OCI-LY7 (cell line): ENCODE measurements around the gene CD9. TPM values are rescaled to one million over a fixed set of nuclear protein-coding genes. Genes with fewer than 3 reads are reported as not detected.

Experiments used
- BruUV-seq: library from RNA; stranded (reverse); fragments of 400-500 nt; replicated peaks from 2 replicates; lab custom pipeline; 2021; lab: Mats Ljungman, UMichigan
- CTCF ChIA-PET: fragments of 300-600 bp; sonication (Branson Sonifier 250); formaldehyde crosslinking; loops from one replicate; lab custom pipeline; 2022; ENCODE audit warnings: antibody characterized with exemption; ENCODE audit not compliant: unreplicated experiment; lab: Charles Lee
- POLR2A ChIA-PET: fragments of 300-600 bp; sonication (Branson Sonifier 250); formaldehyde crosslinking; loops from one replicate; lab custom pipeline; 2022; ENCODE audit warnings: antibody characterized with exemption; lab: Charles Lee
- DNase-seq: peaks from one replicate; pipeline ENCODE4 v3.0.0-alpha.2; 2015; ENCODE audit warnings: low spot score
- H2AFZ ChIP-seq: fragments of 200-600 bp; sonication (generic), shearing (Covaris generic); 2 replicates; pipeline ENCODE4 v1.6.1; 2014; ENCODE audit warnings: mild to moderate bottlenecking, antibody characterized with exemption, low read length, moderate library complexity
- H3K27ac ChIP-seq: fragments of 200-600 bp; sonication (generic); 2 replicates; pipeline ENCODE4 v1.5.1; 2014; ENCODE audit warnings: mixed run types, low read depth, mild to moderate bottlenecking, moderate library complexity, low read length, inconsistent platforms; ENCODE audit not compliant: poor library complexity, severe bottlenecking
- H3K36me3 ChIP-seq: fragments of 200-600 bp; sonication (generic); 2 replicates; pipeline ENCODE4 v1.6.1; 2014; ENCODE audit warnings: mild to moderate bottlenecking, antibody characterized with exemption, low read length, moderate library complexity, mixed read lengths; ENCODE audit not compliant: insufficient read depth
- H3K4me1 ChIP-seq: fragments of 200-600 bp; sonication (generic); 2 replicates; pipeline ENCODE4 v1.5.1; 2014; ENCODE audit warnings: mild to moderate bottlenecking, low read length; ENCODE audit not compliant: insufficient read depth, poor library complexity, severe bottlenecking
- H3K4me2 ChIP-seq: fragments of 200-600 bp; sonication (generic); 2 replicates; pipeline ENCODE4 v1.6.1; 2014; ENCODE audit warnings: mild to moderate bottlenecking, low read length
- H3K4me3 ChIP-seq: fragments of 200-600 bp; sonication (generic); 2 replicates; pipeline ENCODE4 v1.5.1; 2014; ENCODE audit warnings: mild to moderate bottlenecking, low read depth, low read length; ENCODE audit not compliant: poor library complexity, severe bottlenecking
- H3K79me2 ChIP-seq: fragments of 200-600 bp; sonication (generic); 2 replicates; pipeline ENCODE4 v1.6.1; 2016; ENCODE audit warnings: low read depth, mild to moderate bottlenecking, low read length, moderate library complexity, mixed read lengths; ENCODE audit not compliant: insufficient read depth
- H3K9me2 ChIP-seq: fragments of 200-600 bp; sonication (generic); 2 replicates; pipeline ENCODE4 v1.6.1; 2016; ENCODE audit warnings: mild to moderate bottlenecking, low read length, mixed read lengths; ENCODE audit not compliant: insufficient read depth
- H3K9me3 ChIP-seq: fragments of 200-600 bp; sonication (generic); 2 replicates; pipeline ENCODE4 v1.6.1; 2014; ENCODE audit warnings: mild to moderate bottlenecking, mixed run types, low read length, mixed read lengths
- H4K20me1 ChIP-seq: fragments of 200-600 bp; sonication (generic); 2 replicates; pipeline ENCODE4 v1.6.1; 2014; ENCODE audit warnings: mild to moderate bottlenecking, antibody characterized with exemption, low read length, moderate library complexity, mixed read lengths; ENCODE audit not compliant: insufficient read depth
- CTCF ChIP-seq: fragments of 200-600 bp; sonication (generic); conservative IDR thresholded peaks from 2 replicates; pipeline ENCODE4 v1.5.1; 2014; ENCODE audit warnings: mild to moderate bottlenecking, antibody characterized with exemption, low read length, moderate library complexity, mixed read lengths
- EZH2phosphoT487 ChIP-seq: fragments of 200-600 bp; sonication (generic); IDR thresholded peaks from 2 replicates; pipeline ENCODE4 v1.6.1; 2018; ENCODE audit warnings: low read depth, borderline replicate concordance, mild to moderate bottlenecking, mixed run types, antibody characterized with exemption, low read length, moderate library complexity, mixed read lengths
- intact Hi-C: fragments of 100-400 bp; cut with micrococcal nuclease; formaldehyde crosslinking; loops from one replicate; pipeline ENCODE4 v1.10.0; 2022; ENCODE audit not compliant: unreplicated experiment
- total RNA-seq, 2 experiments: library from RNA; depleted of rRNA in 1 of 2; stranded (reverse); fragments of >200 nt in 1 of 2; shearing (Covaris generic) in 1 of 2; gene quantifications; 2 replicates each; pipeline ENCODE4 v1.2.3, GENCODE V29; 2014 to 2022

The CD9 gene
- total RNA-seq, 2 experiments from 2014 or later, result not detected

GRCh38 chr12:6280053-6280469 is 79.9 kb downstream of the CD9 start:
- H4K20me1 ChIP-seq, result no peaks in the 10 kb centered on the region
- H2AFZ ChIP-seq, result no peak overlapping the region
- no peak overlapping the region for H3K4me3 ChIP-seq
- TF ChIP-seq EZH2phosphoT487 (no peak), CTCF (no peak)
- H3K27ac ChIP-seq, result no peak overlapping the region
- H3K9me3 ChIP-seq, result no peaks in the 10 kb centered on the region
- no peak overlapping the region for H3K4me2 ChIP-seq
- no TSS peak for BruUV-seq
- POLR2A ChIA-PET, result no interaction called here
- intact Hi-C loops, result no loop called here
- H3K4me1 ChIP-seq, result peaks cover 7% of the 10 kb centered on the region
- CTCF ChIA-PET, result interaction anchor here (1.8 kb wide), 1 partner anchor 85 kb away, joined by 6 read pairs; no protein-coding TSS in a partner anchor
- H3K36me3 ChIP-seq, result no peaks in the 10 kb centered on the region
- H3K79me2 ChIP-seq, result no peaks in the 10 kb centered on the region
- H3K9me2 ChIP-seq, result no peaks in the 10 kb centered on the region
- no peak for DNase-seq

GRCh38 chr12:6280672-6281071 is 80.5 kb downstream of the CD9 start:
- H3K9me3 ChIP-seq, result no peaks in the 10 kb centered on the region
- no TSS peak for BruUV-seq

More at GRCh38 chr12:6280672-6281071, 80.5 kb downstream of the CD9 start:
- H3K36me3 ChIP-seq, result no peaks in the 10 kb centered on the region
- POLR2A ChIA-PET, result no interaction called here
- no peak overlapping the region for H3K27ac ChIP-seq
- H3K4me1 ChIP-seq, result peaks cover 7% of the 10 kb centered on the region
- TF ChIP-seq CTCF, result no peak
- TF ChIP-seq EZH2phosphoT487, result no peak
- no peak overlapping the region for H2AFZ ChIP-seq
- no peak for DNase-seq
- H4K20me1 ChIP-seq, result no peaks in the 10 kb centered on the region
- H3K4me3 ChIP-seq, result no peak overlapping the region
- no peak overlapping the region for H3K4me2 ChIP-seq
- CTCF ChIA-PET, result no interaction called here
- H3K79me2 ChIP-seq, result no peaks in the 10 kb centered on the region
- no peaks in the 10 kb centered on the region for H3K9me2 ChIP-seq
- intact Hi-C loops, result no loop called here
